A549 (cell line): ENCODE results near the gene MGLL. TPM values are rescaled to one million over a fixed set of nuclear protein-coding genes. Genes with fewer than 3 reads are reported as not detected.

Experiments used
- ATAC-seq, 2 experiments: fragments of 200-7000 bp in 1 of 2; fragments of >200 bp in 1 of 2; cut with Nextera tagmentation in 1 of 2; cut with Tn5 transposase in 1 of 2; 3 replicates each; pipeline versions ENCODE4 v1.8.0 to v1.9.1; 2018 to 2020; ENCODE audit warnings: mild to moderate bottlenecking in 1 of 2, moderate library complexity in 1 of 2
- CTCF ChIA-PET: fragments of 300-600 bp; sonication (Branson Sonifier 250); formaldehyde crosslinking; extraction: SDS; loops from one replicate; lab custom pipeline; 2021; ENCODE audit warnings: antibody characterized with exemption, inconsistent platforms; lab: Yijun Ruan, JAX
- POLR2A ChIA-PET: fragments of 350-600 bp; formaldehyde crosslinking; extraction: SDS; loops from one replicate; lab custom pipeline; 2021; ENCODE audit warnings: antibody characterized with exemption, inconsistent platforms; lab: Yijun Ruan, JAX
- DNase-seq, 2 experiments: peaks; one replicate each; pipeline versions ENCODE4 v3.0.0 to v3.0.0-alpha.2; 2011 to 2016; ENCODE audit warnings: low read depth in 1 of 2, low spot score in 1 of 2
- FAIRE-seq: peaks from 2 replicates; lab custom pipeline; 2011; peaks lifted over from hg19 to GRCh38; lab: Jason Lieb, UNC
- H3K27ac ChIP-seq, 2 experiments: fragments of >200 bp; sonication (Bioruptor Twin); formaldehyde crosslinking; 3 replicates each; pipeline ENCODE4 v1.5.1; 2016 to 2017
- H3K4me1 ChIP-seq: fragments of >200 bp; sonication (Bioruptor Twin); formaldehyde crosslinking; 3 replicates; pipeline ENCODE4 v1.6.1; 2016
- H3K4me2 ChIP-seq: fragments of >200 bp; sonication (Bioruptor Twin); formaldehyde crosslinking; 3 replicates; pipeline ENCODE4 v1.6.1; 2016
- H3K4me3 ChIP-seq: fragments of >200 bp; sonication (Bioruptor Twin); formaldehyde crosslinking; 3 replicates; pipeline ENCODE4 v1.5.1; 2016
- H3K9me3 ChIP-seq: fragments of >200 bp; sonication (Bioruptor Twin); formaldehyde crosslinking; 3 replicates; pipeline ENCODE4 v1.6.1; 2016
- ATOH8 ChIP-seq: fragments of 250-450 bp; sonication (Bioruptor Pico); IDR thresholded peaks from 2 replicates; pipeline ENCODE4 v1.5.0; 2020; ENCODE audit warnings: low read depth, mild to moderate bottlenecking, moderate library complexity
- CBX2 ChIP-seq: fragments of 200-600 bp; sonication (generic); IDR thresholded peaks from 2 replicates; pipeline ENCODE4 v1.6.1; 2016; ENCODE audit warnings: low read depth, mild to moderate bottlenecking, borderline replicate concordance
- CEBPB ChIP-seq, 2 experiments: fragments of >200 bp in 1 of 2; sonication (Bioruptor Twin) in 1 of 2; formaldehyde crosslinking in 1 of 2; IDR thresholded peaks; 2 replicates each; pipeline ENCODE4 v1.6.1; 2012 to 2016
- CHD4 ChIP-seq: fragments of 200-600 bp; sonication (generic); IDR thresholded peaks from 2 replicates; pipeline ENCODE4 v1.6.1; 2016; ENCODE audit warnings: antibody characterized with exemption, mild to moderate bottlenecking, borderline replicate concordance
- CTCF ChIP-seq: fragments of >200 bp; sonication (Bioruptor Twin); formaldehyde crosslinking; IDR thresholded peaks from 3 replicates; pipeline ENCODE4 v1.5.1; 2016
- GATA3 ChIP-seq: IDR thresholded peaks from 2 replicates; pipeline ENCODE4 v1.6.1; 2012; ENCODE audit warnings: borderline replicate concordance
- HDAC2 ChIP-seq: fragments of 200-600 bp; sonication (generic); IDR thresholded peaks from 2 replicates; pipeline ENCODE4 v1.6.1; 2016
- MAZ ChIP-seq: fragments of 150-350 bp; IDR thresholded peaks from 2 replicates; pipeline ENCODE4 v1.6.1; 2014; ENCODE audit warnings: antibody characterized with exemption, low read depth, low read length, borderline replicate concordance
- NFE2L2 ChIP-seq: fragments of 150-350 bp; conservative IDR thresholded peaks from 2 replicates; pipeline ENCODE4 v1.6.1; 2014; ENCODE audit warnings: low read length
- PHF8 ChIP-seq: fragments of 200-600 bp; sonication (generic); IDR thresholded peaks from 2 replicates; pipeline ENCODE4 v1.6.1; 2016; ENCODE audit warnings: low read depth, mild to moderate bottlenecking, antibody characterized with exemption, moderate library complexity, borderline replicate concordance
- RAD21 ChIP-seq, 2 experiments: fragments of >200 bp in 1 of 2; sonication (Bioruptor Twin) in 1 of 2; formaldehyde crosslinking in 1 of 2; IDR thresholded peaks in 1 of 2; conservative IDR thresholded peaks in 1 of 2; 2 replicates in 1 of 2; 3 replicates in 1 of 2; pipeline ENCODE4 v1.6.1; 2012 to 2018; ENCODE audit warnings: inconsistent platforms in 1 of 2
- SREBF2 ChIP-seq: fragments of 450-650 bp; IDR thresholded peaks from 2 replicates; pipeline ENCODE4 v1.6.1; 2014; ENCODE audit warnings: mild to moderate bottlenecking, moderate library complexity
- TFCP2L1 ChIP-seq: fragments of 250-450 bp; sonication (Bioruptor Pico); IDR thresholded peaks from 2 replicates; pipeline ENCODE4 v1.5.0; 2021; ENCODE audit warnings: mild to moderate bottlenecking
- TP53 ChIP-seq: fragments of 250-450 bp; sonication (Bioruptor Pico); IDR thresholded peaks from 2 replicates; pipeline ENCODE4 v1.5.0; 2021; ENCODE audit warnings: mild to moderate bottlenecking, moderate library complexity
- WGBS: methylation state at CpG from one replicate; pipeline ENCODE4 v1.1.6; 2017; ENCODE audit errors: missing lambda C conversion rate; 5-methylcytosine and 5-hydroxymethylcytosine counted together
- polyA plus RNA-seq, 4 experiments: library from polyadenylated mRNA; depleted of rRNA in 3 of 4; stranded (reverse); fragments of >200 nt; fragmentation: RNase III in 1 of 4; extraction: RNeasy Plus Mini Kit Qiagen cat#74134 plus additional on column Dnase treatment in 1 of 4; gene quantifications; 2 replicates in 3 of 4; 3 replicates in 1 of 4; pipeline ENCODE4 v1.2.3, GENCODE V29; 2011 to 2017
- TF ChIP-seq, protein P1 (sequence below): fragments of 150-350 bp; IDR thresholded peaks from 2 replicates; pipeline ENCODE4 v1.6.1; 2014; ENCODE audit warnings: low read depth, mild to moderate bottlenecking, low read length
- TF ChIP-seq, protein P2 (sequence below): fragments of >200 bp; sonication (Bioruptor Twin); formaldehyde crosslinking; IDR thresholded peaks from 3 replicates; pipeline ENCODE4 v1.6.1; 2016
- TF ChIP-seq, protein P3 (sequence below): fragments of 200-600 bp; sonication (generic); IDR thresholded peaks from 2 replicates; pipeline ENCODE4 v1.6.1; 2016; ENCODE audit warnings: antibody characterized with exemption, mild to moderate bottlenecking, moderate library complexity

MGLL gene
- polyA plus RNA-seq, 2 of the 4 experiments (the other 2 are of a cell fraction), result 38.5 to 41.5 TPM

GRCh38 chr3:127650236-127650635, 172.1 kb downstream of the MGLL start:
- H3K9me3 ChIP-seq, result no peaks in the 10 kb centered on the region
- FAIRE-seq (no peak), DNase-seq (no peak), ATAC-seq (no peak)
- no peak overlapping the region for H3K27ac ChIP-seq
- 98% methylated on average over 4 of the region's 4 CpGs for WGBS
- no peak overlapping the region for H3K4me2 ChIP-seq
- ChIA-PET POLR2A (no interaction called here), CTCF (interaction anchor here (0.7 to 3.9 kb wide), 5 partner anchors 8 to 320 kb away, joined by 3 to 35 read pairs (median 22); no protein-coding TSS in a partner anchor)
- no peak for TF ChIP-seq CBX2
- TF ChIP-seq, protein P1, sequence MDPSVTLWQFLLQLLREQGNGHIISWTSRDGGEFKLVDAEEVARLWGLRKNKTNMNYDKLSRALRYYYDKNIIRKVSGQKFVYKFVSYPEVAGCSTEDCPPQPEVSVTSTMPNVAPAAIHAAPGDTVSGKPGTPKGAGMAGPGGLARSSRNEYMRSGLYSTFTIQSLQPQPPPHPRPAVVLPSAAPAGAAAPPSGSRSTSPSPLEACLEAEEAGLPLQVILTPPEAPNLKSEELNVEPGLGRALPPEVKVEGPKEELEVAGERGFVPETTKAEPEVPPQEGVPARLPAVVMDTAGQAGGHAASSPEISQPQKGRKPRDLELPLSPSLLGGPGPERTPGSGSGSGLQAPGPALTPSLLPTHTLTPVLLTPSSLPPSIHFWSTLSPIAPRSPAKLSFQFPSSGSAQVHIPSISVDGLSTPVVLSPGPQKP, result no peak
- no peak for TF ChIP-seq TFCP2L1
- TF ChIP-seq SREBF2, result no peak
- no peak for TF ChIP-seq CEBPB (IDR thresholded peaks at IDR 0.05)
- TF ChIP-seq NFE2L2, result no peak
- TF ChIP-seq TP53, result no peak
- TF ChIP-seq ATOH8 (CRISPR knock-in tag), result no peak
- TF ChIP-seq CTCF, result no peak
- no peak for TF ChIP-seq GATA3
- no peak for TF ChIP-seq RAD21 (conservative IDR thresholded peaks at IDR 0.05 in 1 of 2, IDR thresholded peaks at IDR 0.05 in 1 of 2)
- TF ChIP-seq, protein P2, sequence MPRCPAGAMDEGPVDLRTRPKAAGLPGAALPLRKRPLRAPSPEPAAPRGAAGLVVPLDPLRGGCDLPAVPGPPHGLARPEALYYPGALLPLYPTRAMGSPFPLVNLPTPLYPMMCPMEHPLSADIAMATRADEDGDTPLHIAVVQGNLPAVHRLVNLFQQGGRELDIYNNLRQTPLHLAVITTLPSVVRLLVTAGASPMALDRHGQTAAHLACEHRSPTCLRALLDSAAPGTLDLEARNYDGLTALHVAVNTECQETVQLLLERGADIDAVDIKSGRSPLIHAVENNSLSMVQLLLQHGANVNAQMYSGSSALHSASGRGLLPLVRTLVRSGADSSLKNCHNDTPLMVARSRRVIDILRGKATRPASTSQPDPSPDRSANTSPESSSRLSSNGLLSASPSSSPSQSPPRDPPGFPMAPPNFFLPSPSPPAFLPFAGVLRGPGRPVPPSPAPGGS, result no peak
- TF ChIP-seq CHD4, result no peak
- no peak for TF ChIP-seq PHF8
- TF ChIP-seq MAZ, result no peak
- TF ChIP-seq HDAC2, result no peak
- no peak overlapping the region for H3K4me3 ChIP-seq
- H3K4me1 ChIP-seq, result peaks cover 21% of the 10 kb centered on the region

DNA sequence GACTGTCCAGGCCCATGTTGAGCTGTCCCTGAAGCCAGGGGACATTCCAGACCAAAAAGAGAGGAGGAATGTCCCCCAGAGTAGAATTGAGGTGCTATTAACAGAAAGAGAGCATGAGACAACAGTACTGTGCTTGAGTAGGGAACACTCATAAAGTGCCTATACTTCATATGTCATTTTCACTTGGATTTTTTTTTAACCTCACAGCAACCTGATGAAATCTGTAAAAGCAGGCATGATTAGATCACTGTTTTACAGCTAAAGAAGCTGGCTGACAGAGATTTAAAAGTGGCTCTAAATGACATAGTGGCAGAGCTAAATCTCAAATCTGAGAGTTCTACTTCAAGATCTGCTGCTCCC, 174.5 kb downstream of the MGLL start:
- H3K4me1 ChIP-seq, result peaks cover 5% of the 10 kb centered on the region; the same call in 2 of the 3 replicates
- POLR2A ChIA-PET, result no interaction called here
- FAIRE-seq (no peak), ATAC-seq (no peak), DNase-seq (no peak)
- H3K27ac ChIP-seq, result no peak overlapping the region
- TF ChIP-seq, protein P3, sequence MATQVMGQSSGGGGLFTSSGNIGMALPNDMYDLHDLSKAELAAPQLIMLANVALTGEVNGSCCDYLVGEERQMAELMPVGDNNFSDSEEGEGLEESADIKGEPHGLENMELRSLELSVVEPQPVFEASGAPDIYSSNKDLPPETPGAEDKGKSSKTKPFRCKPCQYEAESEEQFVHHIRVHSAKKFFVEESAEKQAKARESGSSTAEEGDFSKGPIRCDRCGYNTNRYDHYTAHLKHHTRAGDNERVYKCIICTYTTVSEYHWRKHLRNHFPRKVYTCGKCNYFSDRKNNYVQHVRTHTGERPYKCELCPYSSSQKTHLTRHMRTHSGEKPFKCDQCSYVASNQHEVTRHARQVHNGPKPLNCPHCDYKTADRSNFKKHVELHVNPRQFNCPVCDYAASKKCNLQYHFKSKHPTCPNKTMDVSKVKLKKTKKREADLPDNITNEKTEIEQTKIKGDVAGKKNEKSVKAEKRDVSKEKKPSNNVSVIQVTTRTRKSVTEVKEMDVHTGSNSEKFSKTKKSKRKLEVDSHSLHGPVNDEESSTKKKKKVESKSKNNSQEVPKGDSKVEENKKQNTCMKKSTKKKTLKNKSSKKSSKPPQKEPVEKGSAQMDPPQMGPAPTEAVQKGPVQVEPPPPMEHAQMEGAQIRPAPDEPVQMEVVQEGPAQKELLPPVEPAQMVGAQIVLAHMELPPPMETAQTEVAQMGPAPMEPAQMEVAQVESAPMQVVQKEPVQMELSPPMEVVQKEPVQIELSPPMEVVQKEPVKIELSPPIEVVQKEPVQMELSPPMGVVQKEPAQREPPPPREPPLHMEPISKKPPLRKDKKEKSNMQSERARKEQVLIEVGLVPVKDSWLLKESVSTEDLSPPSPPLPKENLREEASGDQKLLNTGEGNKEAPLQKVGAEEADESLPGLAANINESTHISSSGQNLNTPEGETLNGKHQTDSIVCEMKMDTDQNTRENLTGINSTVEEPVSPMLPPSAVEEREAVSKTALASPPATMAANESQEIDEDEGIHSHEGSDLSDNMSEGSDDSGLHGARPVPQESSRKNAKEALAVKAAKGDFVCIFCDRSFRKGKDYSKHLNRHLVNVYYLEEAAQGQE, result no peak
- no peaks in the 10 kb centered on the region for H3K9me3 ChIP-seq
- CTCF ChIA-PET, result interaction anchor here (1.7 to 3.4 kb wide), 3 partner anchors 13 to 323 kb away, joined by 5 to 11 read pairs (median 9); no protein-coding TSS in a partner anchor
- no peak overlapping the region for H3K4me2 ChIP-seq
- no peak overlapping the region for H3K4me3 ChIP-seq
